ENCODE data around the gene STIP1.

Gene STIP1

DNA sequence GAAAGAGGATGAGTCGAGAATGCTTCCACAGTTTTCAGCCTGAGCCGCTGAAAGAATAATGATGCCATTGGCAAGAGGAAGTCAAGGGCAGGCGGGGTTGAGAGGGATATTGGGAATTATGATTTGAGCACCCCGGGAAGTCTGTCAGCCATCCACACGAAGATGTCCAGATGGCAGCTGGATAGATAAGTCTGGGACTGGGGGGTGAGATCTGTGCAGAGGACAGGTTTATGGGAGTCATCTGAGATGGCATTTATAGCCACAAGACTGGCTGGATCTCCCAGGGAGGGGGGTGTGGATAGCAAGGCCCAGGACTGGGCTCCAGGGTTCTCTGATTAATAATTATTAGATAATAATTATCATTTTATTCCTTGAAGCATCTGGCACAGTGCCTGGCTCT, 5.1 kb upstream of the STIP1 start:
- no peaks in the 10 kb centered on the region for H3K4me1 ChIP-seq (ENCODE audit: control insufficient read depth, insufficient read depth, low read length)
- no CpG with 5 or more reads among the region's 5 CpGs for WGBS (ENCODE audit: insufficient coverage, insufficient read length)
- no peak overlapping the region for H3K4me3 ChIP-seq (ENCODE audit: low read length)
- no peaks in the 10 kb centered on the region for H3K36me3 ChIP-seq (ENCODE audit: control insufficient read depth, insufficient read depth, low read length)
- DNase-seq (ENCODE audit: low read depth, low spot score) = no peak
- H3K9me3 ChIP-seq (ENCODE audit: control insufficient read depth, insufficient read depth, low read length) = no peaks in the 10 kb centered on the region
- no peaks in the 10 kb centered on the region for H3K27me3 ChIP-seq (ENCODE audit: control insufficient read depth, insufficient read depth, low read length)
- no peak overlapping the region for H3K27ac ChIP-seq (ENCODE audit: low read length)

DNA sequence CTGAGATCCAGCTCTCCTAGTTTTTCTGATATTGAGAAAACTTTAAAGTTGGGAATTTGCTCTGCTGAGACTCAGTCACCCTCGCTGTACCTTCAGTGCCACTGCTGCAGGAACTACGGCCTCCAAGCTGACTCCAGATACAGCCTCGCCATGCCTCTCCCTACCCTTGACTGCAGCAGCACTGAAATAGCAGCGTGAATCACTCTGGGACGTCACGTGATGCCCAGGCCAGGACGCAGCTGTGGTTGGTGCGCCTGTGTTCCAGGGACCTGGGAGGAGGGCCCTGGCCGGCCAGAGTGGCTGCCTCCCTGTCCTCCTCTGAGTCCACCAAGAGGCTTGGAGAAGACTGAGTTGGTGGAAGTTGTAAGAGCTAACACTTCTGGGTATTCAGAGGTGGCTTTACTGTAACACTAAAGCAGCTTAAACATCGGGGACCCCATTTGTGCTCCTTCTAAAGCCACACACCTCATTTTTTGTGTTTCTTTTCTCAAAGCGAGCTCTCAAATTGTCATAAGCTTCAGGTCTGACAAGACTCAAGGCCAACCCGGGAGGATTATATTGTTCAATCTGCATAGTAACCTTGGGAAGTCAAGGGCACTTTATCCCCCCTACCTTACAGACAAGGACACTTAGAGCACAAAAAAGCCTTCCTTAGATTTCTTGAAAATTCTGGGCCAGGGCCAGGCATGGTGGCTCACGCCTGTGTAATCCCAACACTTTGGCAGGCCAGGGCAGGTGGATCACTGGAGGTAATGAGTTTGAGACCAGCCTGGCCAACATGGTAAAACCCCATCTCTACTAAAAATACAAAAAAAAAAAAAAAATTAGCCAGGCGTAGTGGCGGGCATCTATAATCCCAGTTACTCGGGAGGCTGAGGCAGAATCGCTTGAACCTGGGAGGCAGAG, 4.2 kb upstream of the STIP1 start:
- H3K27ac ChIP-seq (ENCODE audit: low read length) = no peak overlapping the region
- no peaks in the 10 kb centered on the region for H3K4me1 ChIP-seq (ENCODE audit: control insufficient read depth, insufficient read depth, low read length)
- H3K36me3 ChIP-seq (ENCODE audit: control insufficient read depth, insufficient read depth, low read length) = no peaks in the 10 kb centered on the region
- no peak overlapping the region for H3K4me3 ChIP-seq (ENCODE audit: low read length)
- no peaks in the 10 kb centered on the region for H3K27me3 ChIP-seq (ENCODE audit: control insufficient read depth, insufficient read depth, low read length)
- no peak for DNase-seq (ENCODE audit: low read depth, low spot score)
- no peaks in the 10 kb centered on the region for H3K9me3 ChIP-seq (ENCODE audit: control insufficient read depth, insufficient read depth, low read length)
- no CpG with 5 or more reads among the region's 17 CpGs for WGBS (ENCODE audit: insufficient coverage, insufficient read length)

- H3K4me3 ChIP-seq (ENCODE audit: low read length) = no peak overlapping the region
- no peaks in the 10 kb centered on the region for H3K9me3 ChIP-seq (ENCODE audit: control insufficient read depth, insufficient read depth, low read length)
- no CpG with 5 or more reads among the region's 7 CpGs for WGBS (ENCODE audit: insufficient coverage, insufficient read length)
- DNase-seq (ENCODE audit: low read depth, low spot score) = no peak
- H3K27ac ChIP-seq (ENCODE audit: low read length) = no peak overlapping the region
- no peaks in the 10 kb centered on the region for H3K27me3 ChIP-seq (ENCODE audit: control insufficient read depth, insufficient read depth, low read length)
- no peaks in the 10 kb centered on the region for H3K4me1 ChIP-seq (ENCODE audit: control insufficient read depth, insufficient read depth, low read length)
- no peaks in the 10 kb centered on the region for H3K36me3 ChIP-seq (ENCODE audit: control insufficient read depth, insufficient read depth, low read length)
Observed at GRCh38 chr11:64183890-64184289, 2.1 kb upstream of the STIP1 start.

DNA sequence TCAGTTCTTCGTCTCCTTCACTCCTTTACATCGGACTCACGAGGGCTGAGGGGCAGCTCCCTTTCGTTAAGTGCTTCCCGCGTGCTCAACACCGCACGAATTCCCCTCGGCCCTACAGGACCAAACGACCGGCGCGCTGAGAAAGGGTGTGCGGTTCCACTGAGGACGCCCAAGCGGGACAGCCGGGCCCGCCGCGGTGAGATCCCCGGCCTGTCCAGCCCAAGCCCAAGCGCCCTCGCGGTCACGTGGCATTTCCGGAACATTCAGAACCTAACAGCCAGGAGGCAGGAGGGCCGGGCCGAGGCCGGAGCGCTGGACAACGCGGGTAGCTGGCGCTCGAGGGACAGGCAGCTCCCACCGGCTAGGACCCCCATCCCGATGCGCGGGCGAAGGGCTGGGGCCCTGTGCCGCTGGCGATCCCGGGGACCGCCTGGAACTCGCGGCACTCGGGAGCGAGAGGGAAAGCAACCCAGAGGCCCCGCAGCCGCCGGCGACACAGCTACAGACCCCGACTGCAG, 737 bp upstream of the STIP1 start:
- H3K36me3 ChIP-seq (ENCODE audit: control insufficient read depth, insufficient read depth, low read length) = no peaks in the 10 kb centered on the region
- H3K27ac ChIP-seq (ENCODE audit: low read length) = no peak overlapping the region
- WGBS (ENCODE audit: insufficient coverage, insufficient read length) = no CpG with 5 or more reads among the region's 52 CpGs
- no peaks in the 10 kb centered on the region for H3K4me1 ChIP-seq (ENCODE audit: control insufficient read depth, insufficient read depth, low read length)
- no peaks in the 10 kb centered on the region for H3K27me3 ChIP-seq (ENCODE audit: control insufficient read depth, insufficient read depth, low read length)
- no peaks in the 10 kb centered on the region for H3K9me3 ChIP-seq (ENCODE audit: control insufficient read depth, insufficient read depth, low read length)
- peak overlapping the region; percentile 71 for H3K4me3 ChIP-seq (ENCODE audit: low read length)
- DNase-seq (ENCODE audit: low read depth, low spot score) = no peak

DNA sequence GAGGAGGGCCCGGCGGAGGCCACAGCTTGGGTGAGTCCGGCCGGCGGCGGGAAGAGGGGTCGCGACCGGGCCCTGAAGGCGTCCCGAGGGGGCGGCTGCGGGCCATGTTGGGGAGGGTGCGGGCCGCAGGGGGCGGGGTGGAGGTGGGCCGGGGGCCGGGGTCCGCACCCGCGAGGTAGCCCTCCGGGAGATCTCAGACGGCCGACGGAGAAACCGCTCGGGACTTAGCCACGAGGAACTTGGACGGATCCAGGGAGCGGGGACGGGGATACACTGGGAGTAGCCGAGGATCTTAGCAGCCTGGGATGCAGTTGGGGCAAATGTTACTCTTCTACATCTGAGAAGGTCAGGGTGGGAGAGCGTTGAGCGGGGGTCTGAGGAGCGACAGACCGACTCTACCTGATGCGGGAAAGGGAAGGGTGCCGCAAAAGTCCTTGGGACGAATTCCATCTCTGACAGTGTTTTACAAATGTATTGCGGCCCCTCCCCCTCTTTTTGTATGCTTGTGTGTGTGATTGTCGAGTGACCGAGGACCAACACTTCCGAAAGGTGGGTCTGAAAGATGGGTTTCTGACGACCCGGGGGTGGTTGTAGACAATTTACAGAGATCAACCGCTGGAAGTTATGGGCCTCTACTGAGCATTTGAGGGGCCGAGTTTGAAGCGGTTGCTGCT, 658 bp downstream of the STIP1 start:
- H3K9me3 ChIP-seq (ENCODE audit: control insufficient read depth, insufficient read depth, low read length) = no peaks in the 10 kb centered on the region

GRCh38 chr11:64192434-64192833, 6.5 kb downstream of the STIP1 start:
- Histone ChIP-seq H3K27ac (ENCODE audit: low read length) (no peak overlapping the region), H3K9me3 (ENCODE audit: control insufficient read depth, insufficient read depth, low read length) (no peaks in the 10 kb centered on the region), H3K4me3 (ENCODE audit: low read length) (no peak overlapping the region), H3K27me3 (ENCODE audit: control insufficient read depth, insufficient read depth, low read length) (no peaks in the 10 kb centered on the region), H3K4me1 (ENCODE audit: control insufficient read depth, insufficient read depth, low read length) (no peaks in the 10 kb centered on the region), H3K36me3 (ENCODE audit: control insufficient read depth, insufficient read depth, low read length) (peaks cover 33% of the 10 kb centered on the region)
- no peak for DNase-seq (ENCODE audit: low read depth, low spot score)
- WGBS (ENCODE audit: insufficient coverage, insufficient read length) = no CpG with 5 or more reads among the region's 5 CpGs

More for the DNA sequence above, 658 bp downstream of the STIP1 start:
- Histone ChIP-seq H3K36me3 (ENCODE audit: control insufficient read depth, insufficient read depth, low read length) (no peaks in the 10 kb centered on the region), H3K4me1 (ENCODE audit: control insufficient read depth, insufficient read depth, low read length) (no peaks in the 10 kb centered on the region), H3K4me3 (ENCODE audit: low read length) (no peak overlapping the region; the same call in 1 of the 2 replicates), H3K27ac (ENCODE audit: low read length) (no peak overlapping the region), H3K27me3 (ENCODE audit: control insufficient read depth, insufficient read depth, low read length) (no peaks in the 10 kb centered on the region)
- DNase-seq (ENCODE audit: low read depth, low spot score) = no peak
- no CpG with 5 or more reads among the region's 48 CpGs for WGBS (ENCODE audit: insufficient coverage, insufficient read length)

- H3K36me3 ChIP-seq (ENCODE audit: control insufficient read depth, insufficient read depth, low read length) = peaks cover 52% of the 10 kb centered on the region
- WGBS (ENCODE audit: insufficient coverage, insufficient read length) = no CpG with 5 or more reads among the region's 9 CpGs
Observed at GRCh38 chr11:64196626-64197025, 10.7 kb downstream of the STIP1 start.

DNA sequence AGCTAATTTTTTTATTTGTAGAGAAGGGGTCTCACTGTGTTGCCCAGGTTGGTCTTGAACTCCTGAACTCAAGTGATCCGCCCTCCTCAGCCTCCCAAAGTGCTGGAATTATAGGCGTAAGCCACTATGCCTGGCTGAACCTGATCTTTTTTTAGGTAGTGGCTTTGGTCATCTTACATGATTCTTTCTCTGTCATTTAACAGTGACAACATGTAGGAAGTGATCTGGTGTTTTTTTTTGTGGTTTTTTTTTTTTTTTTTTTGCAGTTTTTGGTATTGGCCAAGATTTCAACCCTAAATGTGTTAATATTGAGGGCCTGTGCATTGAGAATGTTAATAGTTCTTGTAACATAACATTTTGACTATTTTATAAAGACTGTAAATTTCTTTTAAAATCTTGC, 12.5 kb downstream of the STIP1 start:
- WGBS (ENCODE audit: insufficient coverage, insufficient read length) = no CpG with 5 or more reads among the region's 2 CpGs

More at GRCh38 chr11:64196626-64197025, 10.7 kb downstream of the STIP1 start:
- DNase-seq (ENCODE audit: low read depth, low spot score) = no peak
- H3K27me3 ChIP-seq (ENCODE audit: control insufficient read depth, insufficient read depth, low read length) = no peaks in the 10 kb centered on the region
- H3K4me1 ChIP-seq (ENCODE audit: control insufficient read depth, insufficient read depth, low read length) = no peaks in the 10 kb centered on the region
- H3K27ac ChIP-seq (ENCODE audit: low read length) = no peak overlapping the region
- H3K9me3 ChIP-seq (ENCODE audit: control insufficient read depth, insufficient read depth, low read length) = no peaks in the 10 kb centered on the region
- H3K4me3 ChIP-seq (ENCODE audit: low read length) = no peak overlapping the region

DNA sequence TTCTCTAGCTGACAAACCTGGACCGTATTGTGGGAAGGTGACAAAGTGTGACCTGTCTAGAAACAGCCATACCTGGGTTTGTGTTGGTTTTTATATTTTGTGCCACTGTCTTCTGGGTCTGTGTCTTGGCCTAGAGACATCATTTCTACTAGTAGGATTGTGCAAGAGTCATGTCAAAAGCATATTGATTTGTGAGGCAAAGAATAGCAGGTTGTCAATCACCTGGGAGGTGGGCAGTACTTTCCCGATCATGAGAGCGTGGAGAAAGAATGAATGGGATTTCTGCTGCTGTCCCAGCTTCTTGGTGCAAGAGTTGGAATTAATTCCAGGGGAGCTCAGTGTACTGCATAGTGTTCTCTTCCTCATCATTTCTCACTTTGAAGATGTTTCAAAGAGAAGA, 15.6 kb downstream of the STIP1 start:
- Histone ChIP-seq H3K4me1 (ENCODE audit: control insufficient read depth, insufficient read depth, low read length) (no peaks in the 10 kb centered on the region), H3K27me3 (ENCODE audit: control insufficient read depth, insufficient read depth, low read length) (no peaks in the 10 kb centered on the region), H3K4me3 (ENCODE audit: low read length) (no peak overlapping the region), H3K27ac (ENCODE audit: low read length) (no peak overlapping the region), H3K36me3 (ENCODE audit: control insufficient read depth, insufficient read depth, low read length) (peaks cover 59% of the 10 kb centered on the region), H3K9me3 (ENCODE audit: control insufficient read depth, insufficient read depth, low read length) (no peaks in the 10 kb centered on the region)
- no peak for DNase-seq (ENCODE audit: low read depth, low spot score)
- no CpG with 5 or more reads among the region's 3 CpGs for WGBS (ENCODE audit: insufficient coverage, insufficient read length)

More for the DNA sequence above, 12.5 kb downstream of the STIP1 start:
- no peaks in the 10 kb centered on the region for H3K4me1 ChIP-seq (ENCODE audit: control insufficient read depth, insufficient read depth, low read length)
- H3K27me3 ChIP-seq (ENCODE audit: control insufficient read depth, insufficient read depth, low read length) = no peaks in the 10 kb centered on the region
- DNase-seq (ENCODE audit: low read depth, low spot score) = no peak
- H3K27ac ChIP-seq (ENCODE audit: low read length) = no peak overlapping the region
- H3K4me3 ChIP-seq (ENCODE audit: low read length) = no peak overlapping the region
- peaks cover 61% of the 10 kb centered on the region for H3K36me3 ChIP-seq (ENCODE audit: control insufficient read depth, insufficient read depth, low read length)
- H3K9me3 ChIP-seq (ENCODE audit: control insufficient read depth, insufficient read depth, low read length) = no peaks in the 10 kb centered on the region

GRCh38 chr11:64202992-64203391, 17.0 kb downstream of the STIP1 start:
- Histone ChIP-seq H3K27me3 (ENCODE audit: control insufficient read depth, insufficient read depth, low read length) (no peaks in the 10 kb centered on the region), H3K4me3 (ENCODE audit: low read length) (no peak overlapping the region), H3K36me3 (ENCODE audit: control insufficient read depth, insufficient read depth, low read length) (peaks cover 57% of the 10 kb centered on the region), H3K27ac (ENCODE audit: low read length) (no peak overlapping the region), H3K9me3 (ENCODE audit: control insufficient read depth, insufficient read depth, low read length) (no peaks in the 10 kb centered on the region), H3K4me1 (ENCODE audit: control insufficient read depth, insufficient read depth, low read length) (peaks cover 2% of the 10 kb centered on the region; the same call in 1 of the 2 replicates)
- no peak for DNase-seq (ENCODE audit: low read depth, low spot score)
- no CpG with 5 or more reads among the region's 9 CpGs for WGBS (ENCODE audit: insufficient coverage, insufficient read length)
